SU-DHL-6 (cell line): ENCODE measurements around the gene LRRC4B.

Experiments
- H2AFZ ChIP-seq: fragments of 200-600 bp; sonication (generic); 2 replicates; pipeline ENCODE4 v1.6.1; 2014; ENCODE audit warnings: low read depth, mild to moderate bottlenecking, moderate library complexity, mixed read lengths, antibody characterized with exemption, low read length; ENCODE audit not compliant: severe bottlenecking
- H3F3A ChIP-seq: fragments of 200-600 bp; shearing (Covaris generic); 2 replicates; pipeline ENCODE4 v1.6.0; 2016; ENCODE audit warnings: antibody characterized with exemption, mild to moderate bottlenecking; ENCODE audit not compliant: insufficient read depth
- H3K27ac ChIP-seq: fragments of 200-600 bp; sonication (generic); 2 replicates; pipeline ENCODE4 v1.5.1; 2016; ENCODE audit warnings: low read depth, mild to moderate bottlenecking, low read length, moderate library complexity, mixed read lengths
- H3K27me3 ChIP-seq: fragments of 200-600 bp; sonication (generic), shearing (Covaris generic); 2 replicates; pipeline ENCODE4 v1.6.0; 2014; ENCODE audit warnings: mild to moderate bottlenecking, low read length
- H3K36me3 ChIP-seq: fragments of 200-600 bp; sonication (generic); 2 replicates; pipeline ENCODE4 v1.6.1; 2014; ENCODE audit warnings: mild to moderate bottlenecking, low read length, mixed read lengths
- H3K4me2 ChIP-seq: fragments of 300-600, 200-600 bp; shearing (Covaris generic), sonication (generic); 2 replicates; pipeline ENCODE4 v1.6.0; 2014; ENCODE audit warnings: low read length, low read depth, mild to moderate bottlenecking; ENCODE audit not compliant: poor library complexity, severe bottlenecking
- H3K4me3 ChIP-seq: fragments of 200-600 bp; sonication (generic); 2 replicates; pipeline ENCODE4 v1.5.1; 2014; ENCODE audit warnings: antibody characterized with exemption, low read length, mild to moderate bottlenecking, mixed read lengths; ENCODE audit not compliant: insufficient read depth, poor library complexity, severe bottlenecking
- H3K79me2 ChIP-seq: fragments of 200-600 bp; sonication (generic); 2 replicates; pipeline ENCODE4 v1.6.1; 2014; ENCODE audit warnings: mild to moderate bottlenecking, low read length, moderate library complexity; ENCODE audit not compliant: insufficient read depth
- H3K9ac ChIP-seq: fragments of 200-600 bp; sonication (generic); 2 replicates; pipeline ENCODE4 v1.7.0; 2014; ENCODE audit warnings: mild to moderate bottlenecking, low read length
- H3K9me2 ChIP-seq: fragments of 200-600 bp; sonication (generic); replicated peaks from 2 replicates; pipeline ENCODE4 v1.6.1; 2014; ENCODE audit warnings: low read length; ENCODE audit not compliant: insufficient read depth
- H3K9me3 ChIP-seq: fragments of 200-600 bp; sonication (generic); 2 replicates; pipeline ENCODE4 v1.6.1; 2014; ENCODE audit warnings: low read length, mixed read lengths; ENCODE audit not compliant: insufficient read depth
- H4K20me1 ChIP-seq: fragments of 200-600 bp; sonication (generic); 2 replicates; pipeline ENCODE4 v1.6.1; 2014; ENCODE audit warnings: low read depth, mild to moderate bottlenecking, antibody characterized with exemption, low read length, moderate library complexity, mixed read lengths
- CTCF ChIP-seq: fragments of 200-600 bp; sonication (generic); IDR thresholded peaks from one replicate; pipeline ENCODE4 v1.5.1; 2017; ENCODE audit warnings: antibody characterized with exemption, mild to moderate bottlenecking, low read length, moderate library complexity; ENCODE audit not compliant: insufficient read depth, poor library complexity, severe bottlenecking
- EZH2phosphoT487 ChIP-seq: fragments of 200-600 bp; sonication (generic), shearing (Covaris generic); conservative IDR thresholded peaks from 2 replicates; pipeline ENCODE4 v1.6.1; 2018; ENCODE audit warnings: mild to moderate bottlenecking, antibody characterized with exemption, low read length, moderate library complexity, mixed read lengths

The LRRC4B gene

DNA sequence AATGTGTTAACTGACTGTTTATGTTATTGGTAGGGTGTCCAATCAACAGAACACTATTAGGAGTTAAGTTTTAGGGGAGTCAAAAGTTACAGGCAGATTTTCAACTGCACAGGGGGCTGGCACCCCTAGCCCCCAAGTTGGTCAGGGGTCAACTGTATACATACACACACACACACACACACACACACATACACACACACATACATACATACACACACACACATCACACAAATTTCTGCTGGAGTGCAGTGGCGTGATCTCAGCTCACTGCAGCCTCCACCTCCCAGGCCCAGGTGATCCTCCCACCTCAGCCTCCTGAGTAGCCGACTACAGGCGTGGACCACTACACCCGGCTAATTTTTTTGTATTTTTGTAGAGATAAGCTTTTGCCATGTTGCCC, 10.2 kb downstream of the LRRC4B start:
- H3K27me3 ChIP-seq: no peaks in the 10 kb centered on the region
- no peak for TF ChIP-seq CTCF
- TF ChIP-seq EZH2phosphoT487: no peak
- H4K20me1 ChIP-seq: no peaks in the 10 kb centered on the region
- H3K4me3 ChIP-seq: no peak overlapping the region
- H3K79me2 ChIP-seq: no peaks in the 10 kb centered on the region
- no peaks in the 10 kb centered on the region for H3K36me3 ChIP-seq
- H3K9me2 ChIP-seq: no peaks in the 10 kb centered on the region
- H3K9me3 ChIP-seq: no peaks in the 10 kb centered on the region
- H3K9ac ChIP-seq: no peak overlapping the region
- H3F3A ChIP-seq: no peaks in the 10 kb centered on the region
- H3K4me2 ChIP-seq: no peak overlapping the region
- H3K27ac ChIP-seq: no peak overlapping the region
- H2AFZ ChIP-seq: no peak overlapping the region

GRCh38 chr19:50557009-50557613, 11.1 kb downstream of the LRRC4B start:
- H3K4me2 ChIP-seq: peak overlapping the region; percentile 73
- no peaks in the 10 kb centered on the region for H3K9me3 ChIP-seq
- no peak overlapping the region for H3K27ac ChIP-seq
- H3K79me2 ChIP-seq: no peaks in the 10 kb centered on the region
- no peak overlapping the region for H3K4me3 ChIP-seq
- H3K9ac ChIP-seq: peak overlapping the region; percentile 55; the same call in 1 of the 2 replicates
- H2AFZ ChIP-seq: no peak overlapping the region
- TF ChIP-seq EZH2phosphoT487 (no peak), CTCF (no peak)
- no peaks in the 10 kb centered on the region for H3K27me3 ChIP-seq
- no peaks in the 10 kb centered on the region for H3F3A ChIP-seq
- H3K9me2 ChIP-seq: no peaks in the 10 kb centered on the region
- H3K36me3 ChIP-seq: no peaks in the 10 kb centered on the region
- H4K20me1 ChIP-seq: no peaks in the 10 kb centered on the region

- no peak overlapping the region for H3K27ac ChIP-seq
- peak overlapping the region; percentile 55 for H3K9ac ChIP-seq
- H3K9me2 ChIP-seq: no peaks in the 10 kb centered on the region
- no peaks in the 10 kb centered on the region for H3F3A ChIP-seq
- TF ChIP-seq CTCF: peak; percentile 100
- TF ChIP-seq EZH2phosphoT487: no peak
- H3K4me2 ChIP-seq: peak overlapping the region; percentile 73
- no peaks in the 10 kb centered on the region for H3K9me3 ChIP-seq
- peak overlapping the region; percentile 84 for H2AFZ ChIP-seq
- H3K27me3 ChIP-seq: no peaks in the 10 kb centered on the region
- H3K79me2 ChIP-seq: no peaks in the 10 kb centered on the region
- peak overlapping the region; percentile 40 for H3K4me3 ChIP-seq
- H4K20me1 ChIP-seq: no peaks in the 10 kb centered on the region
- no peaks in the 10 kb centered on the region for H3K36me3 ChIP-seq
These were observed 11.8 kb downstream of the LRRC4B start for GRCh38 chr19:50556282-50557008.
